GM21515 (cell line): ENCODE data around the gene ITGA2.

Source experiments
- ATAC-seq: cut with Tn5 transposase; IDR thresholded peaks from one replicate; pipeline ENCODE4 v1.9.1; 2021; ENCODE audit not compliant: unreplicated experiment

The ITGA2 gene

GRCh38 chr5:53052499-53052898 lies 63.3 kb downstream of the ITGA2 start:
- ATAC-seq = no peak

GRCh38 chr5:53053364-53053763 lies 64.2 kb downstream of the ITGA2 start:
- no peak for ATAC-seq

GRCh38 chr5:53055365-53055764 lies 66.2 kb downstream of the ITGA2 start:
- ATAC-seq = no peak

GRCh38 chr5:53059281-53059680 lies 70.1 kb downstream of the ITGA2 start:
- ATAC-seq = no peak

- no peak for ATAC-seq
Measured at GRCh38 chr5:53063176-53063575, 74.0 kb downstream of the ITGA2 start.

GRCh38 chr5:53063791-53064190 lies 74.6 kb downstream of the ITGA2 start:
- ATAC-seq = no peak

- ATAC-seq = no peak
Measured at GRCh38 chr5:53066088-53066487, 76.9 kb downstream of the ITGA2 start.

- no peak for ATAC-seq
Measured at GRCh38 chr5:53067641-53068040, 78.5 kb downstream of the ITGA2 start.

- no peak for ATAC-seq
Measured at GRCh38 chr5:53068291-53068836, 79.2 kb downstream of the ITGA2 start.

GRCh38 chr5:53069626-53070025 lies 80.5 kb downstream of the ITGA2 start:
- no peak for ATAC-seq

GRCh38 chr5:53071298-53071697 lies 82.1 kb downstream of the ITGA2 start:
- ATAC-seq = no peak

- no peak for ATAC-seq
Measured at GRCh38 chr5:53071738-53072137, 82.6 kb downstream of the ITGA2 start.

GRCh38 chr5:53073348-53073747 lies 84.2 kb downstream of the ITGA2 start:
- no peak for ATAC-seq

GRCh38 chr5:53076014-53076583 lies 86.9 kb downstream of the ITGA2 start:
- ATAC-seq = no peak

GRCh38 chr5:53080271-53080670 lies 91.1 kb downstream of the ITGA2 start:
- no peak for ATAC-seq

GRCh38 chr5:53083927-53084326 lies 94.8 kb downstream of the ITGA2 start:
- ATAC-seq = no peak

GRCh38 chr5:53084546-53085255 lies 95.5 kb downstream of the ITGA2 start:
- ATAC-seq = no peak

- ATAC-seq = no peak
Measured at GRCh38 chr5:53087171-53087570, 98.0 kb downstream of the ITGA2 start.

- ATAC-seq = no peak
Measured at GRCh38 chr5:53087621-53088121, 98.5 kb downstream of the ITGA2 start.

GRCh38 chr5:53089481-53089991 lies 100.4 kb downstream of the ITGA2 start:
- peak; percentile 87 for ATAC-seq

GRCh38 chr5:53090229-53090628 lies 101.1 kb downstream of the ITGA2 start:
- ATAC-seq = no peak

GRCh38 chr5:53091289-53091688 lies 102.1 kb downstream of the ITGA2 start:
- no peak for ATAC-seq
